ENCODE data around the gene ROR1. TPM values are rescaled to one million over a fixed set of nuclear protein-coding genes. Genes with fewer than 3 reads are reported as not detected.

The ROR1 gene
- total RNA-seq, 1 experiment from 2014 or later = 2.7 TPM

DNA sequence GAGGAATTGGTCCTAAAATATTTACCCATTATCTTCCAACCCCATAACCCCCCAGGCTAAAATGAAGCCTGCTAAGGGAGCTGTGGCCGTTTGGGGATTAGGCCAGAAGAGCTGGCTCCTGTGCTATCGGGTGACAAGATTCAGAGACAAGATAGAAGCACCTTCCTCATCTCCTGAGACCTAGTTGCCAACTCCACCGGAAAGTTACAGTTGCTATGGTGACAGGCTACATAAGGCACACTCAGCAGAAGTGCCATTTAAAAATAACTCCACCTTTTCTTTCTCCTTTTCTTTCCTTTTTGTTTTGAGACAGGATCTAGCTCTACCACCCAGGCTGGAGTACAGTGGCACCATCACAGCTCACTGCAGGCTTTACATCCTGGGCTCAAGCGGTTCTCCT lies 43.6 kb upstream of the ROR1 start (continued):
- no peak for TF ChIP-seq ZFX (IDR thresholded peaks at IDR 0.05)
- no peak for TF ChIP-seq FOSL1 (IDR thresholded peaks at IDR 0.05; ENCODE audit: low read depth)
- TF ChIP-seq ELF1 (IDR thresholded peaks at IDR 0.05; ENCODE audit: borderline replicate concordance, low read depth) = no peak
- TF ChIP-seq, protein P1, sequence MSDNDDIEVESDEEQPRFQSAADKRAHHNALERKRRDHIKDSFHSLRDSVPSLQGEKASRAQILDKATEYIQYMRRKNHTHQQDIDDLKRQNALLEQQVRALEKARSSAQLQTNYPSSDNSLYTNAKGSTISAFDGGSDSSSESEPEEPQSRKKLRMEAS (IDR thresholded peaks at IDR 0.05) = no peak
- TF ChIP-seq SRF (IDR thresholded peaks at IDR 0.05; ENCODE audit: low read depth) = no peak

DNA sequence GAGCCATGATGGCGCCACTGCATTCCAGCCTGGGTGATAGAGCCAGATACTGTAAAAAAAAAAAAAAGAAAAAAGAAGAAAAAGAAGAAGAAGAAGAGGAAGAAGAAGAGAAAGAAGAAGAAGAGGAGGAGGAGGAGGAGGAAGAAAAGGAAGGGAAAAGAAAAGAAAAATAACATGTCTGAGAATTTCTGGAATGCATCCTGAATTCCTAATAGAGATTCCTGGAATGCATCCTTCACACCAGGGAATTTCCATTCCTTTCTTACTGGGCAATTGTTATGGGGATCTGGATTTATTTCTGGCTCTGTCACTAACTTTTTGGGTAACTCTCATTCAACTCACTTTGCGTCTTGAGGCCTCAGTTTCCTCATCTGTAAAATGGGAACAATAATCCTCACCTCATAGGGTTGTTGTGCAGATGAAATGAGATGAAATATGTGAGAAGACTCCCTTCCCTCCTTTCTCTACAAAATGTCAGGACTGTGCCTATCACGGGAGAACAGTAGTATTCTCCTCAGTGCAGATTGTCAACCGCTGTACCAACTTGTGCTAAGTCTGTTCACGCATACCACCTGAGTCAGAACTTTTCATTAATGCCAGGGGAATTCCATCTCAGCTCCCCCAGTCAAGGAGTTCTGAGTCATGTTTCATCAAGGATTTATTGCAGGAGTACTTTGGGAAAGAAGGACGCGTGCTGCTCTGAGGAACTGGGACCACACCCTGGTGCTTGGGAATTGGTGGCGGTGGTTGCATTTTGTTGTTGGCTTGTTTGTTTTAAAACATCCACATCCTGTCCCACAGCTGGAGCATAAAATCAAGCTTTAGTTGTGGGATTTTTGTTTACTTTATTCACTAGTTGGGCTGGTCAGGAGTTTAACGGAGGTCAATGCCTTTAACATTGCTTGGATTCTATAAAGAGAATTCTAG lies 42.4 kb upstream of the ROR1 start:
- ChIA-PET POLR2A (no interaction called here), RAD21 (ENCODE audit: low non-redundant PET in 1 of 2, low total read pairs in 2 of 2, uncharacterized antibody in 2 of 2, unreplicated experiment in 2 of 2) (no interaction called here), CTCF (interaction anchor here (1.2 kb wide), 1 partner anchor 41 kb away, joined by 3 read pairs; no protein-coding TSS in a partner anchor)
- Histone ChIP-seq H2AFZ (ENCODE audit: low read depth, low read length, poor library complexity, severe bottlenecking) (peak overlapping the region; percentile 61), H3K27me3 (ENCODE audit: insufficient read depth, low read length) (no peaks in the 10 kb centered on the region), H3K36me3 (ENCODE audit: control insufficient read depth in 1 of 2, insufficient read depth in 2 of 2, low read length in 2 of 2) (no peaks in the 10 kb centered on the region), H4K20me1 (ENCODE audit: insufficient read depth) (no peaks in the 10 kb centered on the region), H3K9me3 (ENCODE audit: control insufficient read depth in 1 of 2, insufficient read depth in 1 of 2, low read depth in 1 of 2, low read length in 2 of 2) (0 out of 4 replicates have a peak, but pooled peaks cover 0 to 5% of the 10 kb centered on the region in 2 experiments), H3K9me2 (ENCODE audit: insufficient read depth) (no peaks in the 10 kb centered on the region), H3K9ac (ENCODE audit: low read length) (peak overlapping the region; percentile 3; the same call in 1 of the 2 replicates), H3K4me2 (ENCODE audit: low read length) (peak overlapping the region; percentile 63), H3K79me2 (ENCODE audit: insufficient read depth, low read length) (no peaks in the 10 kb centered on the region), H3K27ac (ENCODE audit: low read depth, low read length) (no peak overlapping the region), H3K4me1 (ENCODE audit: control insufficient read depth in 1 of 2, insufficient read depth in 2 of 2, low read length in 2 of 2) (peaks cover 6 to 17% of the 10 kb centered on the region in 2 experiments; a peak in 3 of 4 replicates), H3K4me3 (replicated peaks in 1 of 2; ENCODE audit: low read depth in 1 of 2, low read length in 2 of 2) (peak overlapping the region; percentile 13 to 38; a peak in 3 of 4 replicates)
- intact Hi-C loops (cut with micrococcal nuclease) = no loop called here
- peak; percentile 90 for ATAC-seq
- peak; percentile 81 for DNase-seq (ENCODE audit: low read depth, low spot score)
- BruUV-seq (replicated peaks) = no TSS peak
- TF ChIP-seq, protein P1 (IDR thresholded peaks at IDR 0.05) = peak; percentile 53
- TF ChIP-seq ZNF274 (IDR thresholded peaks at IDR 0.05; ENCODE audit: low read depth, low read length) (no peak), SP1 (IDR thresholded peaks at IDR 0.05; ENCODE audit: low read depth) (peak; percentile 68), EZH2 (IDR thresholded peaks at IDR 0.05) (no peak), CEBPB (IDR thresholded peaks at IDR 0.05; ENCODE audit: low read depth) (0 out of 2 replicates have a peak, but pooled peaks have one; percentile 24), SRF (IDR thresholded peaks at IDR 0.05; ENCODE audit: low read depth) (peak; percentile 16; the same call in 1 of the 2 replicates), EGR1 (IDR thresholded peaks at IDR 0.05; ENCODE audit: low read depth) (no peak), JUND (IDR thresholded peaks at IDR 0.05) (peak; percentile 77), ZFX (IDR thresholded peaks at IDR 0.05) (no peak), CBX3 (IDR thresholded peaks at IDR 0.05; ENCODE audit: low read depth) (peak; percentile 77), ELF1 (IDR thresholded peaks at IDR 0.05; ENCODE audit: borderline replicate concordance, low read depth) (no peak), EZH2phosphoT487 (IDR thresholded peaks at IDR 0.05; ENCODE audit: borderline replicate concordance) (no peak), FOSL1 (IDR thresholded peaks at IDR 0.05; ENCODE audit: low read depth) (peak; percentile 68), YY1 (IDR thresholded peaks at IDR 0.05; ENCODE audit: extremely low read depth, insufficient replicate concordance, low read depth, low read length) (no peak), SIN3A (IDR thresholded peaks at IDR 0.05; ENCODE audit: low read depth) (no peak), RAD21 (IDR thresholded peaks at IDR 0.05; ENCODE audit: low read depth) (no peak), POLR2A (IDR thresholded peaks at IDR 0.05; ENCODE audit: borderline replicate concordance, extremely low read depth, insufficient read depth, insufficient read length) (no peak), POLR2AphosphoS5 (IDR thresholded peaks at IDR 0.05; ENCODE audit: low read depth, low read length) (peak; percentile 31; the same call in 1 of the 2 replicates)
- TF ChIP-seq, protein P2, sequence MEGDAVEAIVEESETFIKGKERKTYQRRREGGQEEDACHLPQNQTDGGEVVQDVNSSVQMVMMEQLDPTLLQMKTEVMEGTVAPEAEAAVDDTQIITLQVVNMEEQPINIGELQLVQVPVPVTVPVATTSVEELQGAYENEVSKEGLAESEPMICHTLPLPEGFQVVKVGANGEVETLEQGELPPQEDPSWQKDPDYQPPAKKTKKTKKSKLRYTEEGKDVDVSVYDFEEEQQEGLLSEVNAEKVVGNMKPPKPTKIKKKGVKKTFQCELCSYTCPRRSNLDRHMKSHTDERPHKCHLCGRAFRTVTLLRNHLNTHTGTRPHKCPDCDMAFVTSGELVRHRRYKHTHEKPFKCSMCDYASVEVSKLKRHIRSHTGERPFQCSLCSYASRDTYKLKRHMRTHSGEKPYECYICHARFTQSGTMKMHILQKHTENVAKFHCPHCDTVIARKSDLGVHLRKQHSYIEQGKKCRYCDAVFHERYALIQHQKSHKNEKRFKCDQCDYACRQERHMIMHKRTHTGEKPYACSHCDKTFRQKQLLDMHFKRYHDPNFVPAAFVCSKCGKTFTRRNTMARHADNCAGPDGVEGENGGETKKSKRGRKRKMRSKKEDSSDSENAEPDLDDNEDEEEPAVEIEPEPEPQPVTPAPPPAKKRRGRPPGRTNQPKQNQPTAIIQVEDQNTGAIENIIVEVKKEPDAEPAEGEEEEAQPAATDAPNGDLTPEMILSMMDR (IDR thresholded peaks at IDR 0.05 in 2 of 3, conservative IDR thresholded peaks at IDR 0.05 in 1 of 3; ENCODE audit: borderline replicate concordance in 1 of 3, insufficient read depth in 1 of 3, low read depth in 2 of 3, low read length in 2 of 3) = no peak
- TF ChIP-seq, protein P3, sequence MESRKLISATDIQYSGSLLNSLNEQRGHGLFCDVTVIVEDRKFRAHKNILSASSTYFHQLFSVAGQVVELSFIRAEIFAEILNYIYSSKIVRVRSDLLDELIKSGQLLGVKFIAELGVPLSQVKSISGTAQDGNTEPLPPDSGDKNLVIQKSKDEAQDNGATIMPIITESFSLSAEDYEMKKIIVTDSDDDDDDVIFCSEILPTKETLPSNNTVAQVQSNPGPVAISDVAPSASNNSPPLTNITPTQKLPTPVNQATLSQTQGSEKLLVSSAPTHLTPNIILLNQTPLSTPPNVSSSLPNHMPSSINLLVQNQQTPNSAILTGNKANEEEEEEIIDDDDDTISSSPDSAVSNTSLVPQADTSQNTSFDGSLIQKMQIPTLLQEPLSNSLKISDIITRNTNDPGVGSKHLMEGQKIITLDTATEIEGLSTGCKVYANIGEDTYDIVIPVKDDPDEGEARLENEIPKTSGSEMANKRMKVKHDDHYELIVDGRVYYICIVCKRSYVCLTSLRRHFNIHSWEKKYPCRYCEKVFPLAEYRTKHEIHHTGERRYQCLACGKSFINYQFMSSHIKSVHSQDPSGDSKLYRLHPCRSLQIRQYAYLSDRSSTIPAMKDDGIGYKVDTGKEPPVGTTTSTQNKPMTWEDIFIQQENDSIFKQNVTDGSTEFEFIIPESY (IDR thresholded peaks at IDR 0.05; ENCODE audit: extremely low read depth, insufficient replicate concordance, low read length) = no peak

Measured in HCT116 (cell line).